Activated T-cell treated with anti-CD3 and anti-CD28 coated beads, Interleukin-2, amount 50 U/mL, for 24 hours (primary cell): ENCODE data around the gene CCDC191.

ENCODE experiments used
- DNase-seq: peaks from one replicate; pipeline ENCODE4 v3.0.0-alpha.2; 2020
- H3K27ac Mint-ChIP-seq: 2 replicates; pipeline ENCODE4 v1.8.0; 2020; ENCODE audit warnings: mild to moderate bottlenecking, mixed read lengths
- H3K27me3 Mint-ChIP-seq: 2 replicates; pipeline ENCODE4 v1.8.0; 2020; ENCODE audit warnings: mixed read lengths
- H3K36me3 Mint-ChIP-seq: 2 replicates; pipeline ENCODE4 v1.8.0; 2020; ENCODE audit warnings: low read depth, mixed read lengths
- H3K4me1 Mint-ChIP-seq: 2 replicates; pipeline ENCODE4 v1.8.0; 2020; ENCODE audit warnings: low read depth, mixed read lengths
- H3K4me3 Mint-ChIP-seq: 2 replicates; pipeline ENCODE4 v1.8.0; 2020; ENCODE audit warnings: mild to moderate bottlenecking, moderate library complexity, mixed read lengths
- H3K9me3 Mint-ChIP-seq: 2 replicates; pipeline ENCODE4 v1.8.0; 2020; ENCODE audit warnings: mixed read lengths

CCDC191 gene

GRCh38 chr3:114078126-114078525 lies 21.8 kb upstream of the CCDC191 start:
- Mint-ChIP-seq H3K27ac (no peak overlapping the region), H3K27me3 (no peaks in the 10 kb centered on the region), H3K4me3 (no peak overlapping the region), H3K9me3 (no peaks in the 10 kb centered on the region), H3K36me3 (peaks cover 99% of the 10 kb centered on the region), H3K4me1 (no peaks in the 10 kb centered on the region)
- DNase-seq: no peak

DNA sequence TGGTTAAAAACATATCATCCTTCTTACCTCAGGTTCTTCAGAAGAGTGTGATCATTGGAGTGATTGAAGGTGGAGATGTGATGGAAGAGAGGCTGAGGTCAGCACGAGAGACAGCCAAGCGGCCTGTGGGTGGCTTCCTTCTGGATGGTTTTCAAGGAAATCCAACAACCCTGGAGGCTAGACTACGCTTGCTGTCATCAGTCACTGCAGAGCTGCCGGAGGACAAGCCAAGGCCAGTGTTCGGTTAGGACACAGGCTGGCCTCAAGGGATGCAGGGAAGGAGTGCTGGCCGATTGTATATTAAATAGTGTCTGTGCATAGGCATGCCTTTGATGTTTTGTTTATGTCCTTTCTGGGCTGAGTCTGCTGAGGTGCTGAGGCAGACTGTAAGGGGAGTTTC lies 20.4 kb upstream of the CCDC191 start:
- Mint-ChIP-seq H3K36me3 (peaks cover 98% of the 10 kb centered on the region), H3K27ac (no peak overlapping the region)
- no peak for DNase-seq

GRCh38 chr3:114071786-114072185 lies 15.5 kb upstream of the CCDC191 start:
- H3K4me3 Mint-ChIP-seq: no peak overlapping the region
- peaks cover 99% of the 10 kb centered on the region for H3K36me3 Mint-ChIP-seq
- H3K9me3 Mint-ChIP-seq: no peaks in the 10 kb centered on the region
- no peaks in the 10 kb centered on the region for H3K4me1 Mint-ChIP-seq
- peak overlapping the region; percentile 2 for H3K27ac Mint-ChIP-seq
- H3K27me3 Mint-ChIP-seq: no peaks in the 10 kb centered on the region
- no peak for DNase-seq

More for the DNA sequence above, 20.4 kb upstream of the CCDC191 start:
- Mint-ChIP-seq H3K27me3 (no peaks in the 10 kb centered on the region), H3K9me3 (no peaks in the 10 kb centered on the region), H3K4me3 (no peak overlapping the region), H3K4me1 (no peaks in the 10 kb centered on the region)

GRCh38 chr3:114068336-114068735 lies 12.0 kb upstream of the CCDC191 start:
- Mint-ChIP-seq H3K27me3 (no peaks in the 10 kb centered on the region), H3K4me1 (peaks cover 10% of the 10 kb centered on the region), H3K27ac (no peak overlapping the region), H3K36me3 (peaks cover 94% of the 10 kb centered on the region), H3K4me3 (no peak overlapping the region), H3K9me3 (no peaks in the 10 kb centered on the region)
- no peak for DNase-seq

DNA sequence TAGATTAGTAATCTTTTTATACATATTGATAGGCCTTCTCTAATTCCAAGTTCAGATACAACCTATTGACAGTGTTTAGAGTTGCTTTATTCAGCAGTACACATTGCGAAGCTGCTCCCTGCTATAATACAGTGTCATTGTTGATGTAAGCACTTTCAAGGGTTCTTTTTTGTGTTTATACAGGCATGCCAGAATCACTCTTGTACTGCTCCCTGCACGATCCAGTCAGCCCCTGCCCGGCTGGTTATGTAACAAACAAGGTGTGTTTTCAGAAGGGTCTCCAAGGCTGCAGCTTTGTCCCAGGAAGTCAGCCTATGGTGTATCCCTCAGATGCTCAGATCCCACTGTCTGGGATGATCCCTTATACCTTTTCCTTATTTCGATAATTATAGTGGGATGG lies 11.5 kb upstream of the CCDC191 start:
- no peak overlapping the region for H3K4me3 Mint-ChIP-seq
- no peak for DNase-seq
- H3K27me3 Mint-ChIP-seq: no peaks in the 10 kb centered on the region
- peaks cover 91% of the 10 kb centered on the region for H3K36me3 Mint-ChIP-seq
- H3K27ac Mint-ChIP-seq: no peak overlapping the region
- no peaks in the 10 kb centered on the region for H3K9me3 Mint-ChIP-seq
- H3K4me1 Mint-ChIP-seq: peaks cover 12% of the 10 kb centered on the region

DNA sequence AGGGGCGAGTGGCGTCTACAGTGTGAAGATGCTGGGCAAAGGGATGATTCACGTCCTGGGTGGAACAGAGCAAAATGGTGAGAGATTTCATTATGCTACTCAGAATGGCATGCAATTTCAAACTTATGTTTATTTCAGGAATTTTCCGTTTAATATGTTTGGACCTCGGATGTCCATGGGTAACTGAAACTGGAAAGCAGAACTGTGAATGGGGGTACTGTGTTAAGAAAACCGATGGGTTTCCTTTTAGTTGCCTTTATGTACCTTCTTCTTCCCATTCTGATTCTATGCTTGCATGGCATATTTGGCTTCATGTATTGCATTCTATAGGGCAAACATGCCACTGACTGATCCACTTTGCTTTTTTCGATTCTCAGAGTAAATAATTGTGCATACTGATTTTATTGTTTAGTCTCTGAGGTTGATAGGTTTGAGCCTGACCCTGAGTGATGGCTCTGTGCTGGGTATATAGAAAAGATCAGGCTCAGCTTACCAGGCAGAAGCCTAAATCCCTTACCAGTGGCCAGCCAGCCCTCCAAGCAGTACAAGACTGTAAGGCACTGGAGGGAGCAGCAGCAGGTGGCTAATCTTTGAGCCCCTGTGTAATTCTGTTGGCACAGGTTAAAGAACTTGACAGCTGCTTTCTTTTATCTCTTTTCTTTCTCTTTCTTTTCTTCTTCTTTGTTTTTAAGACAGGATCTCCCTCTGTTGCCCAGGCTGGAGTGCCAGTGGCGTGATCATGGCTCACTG lies 4.8 kb upstream of the CCDC191 start:
- DNase-seq: no peak
- peaks cover 83% of the 10 kb centered on the region for H3K36me3 Mint-ChIP-seq
- H3K4me3 Mint-ChIP-seq: no peak overlapping the region
- H3K27ac Mint-ChIP-seq: no peak overlapping the region
- no peaks in the 10 kb centered on the region for H3K27me3 Mint-ChIP-seq
- no peaks in the 10 kb centered on the region for H3K9me3 Mint-ChIP-seq
- H3K4me1 Mint-ChIP-seq: peaks cover 60% of the 10 kb centered on the region

DNA sequence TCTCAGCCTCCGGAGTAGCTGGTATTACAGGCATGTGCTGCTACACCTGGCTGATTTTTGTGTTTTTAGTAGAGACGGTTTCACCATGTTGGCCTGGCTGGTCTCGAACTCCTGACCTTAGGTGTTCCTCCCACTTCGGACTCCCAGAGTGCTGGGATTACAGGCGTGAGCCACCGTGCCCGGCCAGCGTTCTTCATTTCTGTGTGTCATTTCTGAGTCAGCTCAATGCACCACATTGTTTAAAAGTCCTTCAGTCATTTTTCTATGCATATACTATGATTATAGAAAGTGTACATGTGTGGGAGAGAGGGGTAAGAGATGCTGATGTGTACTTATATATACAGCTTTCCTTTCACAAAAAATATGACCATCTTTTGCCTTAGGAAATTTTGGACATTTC lies 2.3 kb upstream of the CCDC191 start:
- Mint-ChIP-seq H3K4me1 (peaks cover 60% of the 10 kb centered on the region), H3K27ac (no peak overlapping the region)

GRCh38 chr3:114057011-114057347 lies 653 bp upstream of the CCDC191 start:
- peak overlapping the region; percentile 99 for H3K27ac Mint-ChIP-seq
- H3K27me3 Mint-ChIP-seq: no peaks in the 10 kb centered on the region
- H3K9me3 Mint-ChIP-seq: no peaks in the 10 kb centered on the region
- H3K4me3 Mint-ChIP-seq: peak overlapping the region; percentile 95
- DNase-seq: no peak
- H3K4me1 Mint-ChIP-seq: peaks cover 50% of the 10 kb centered on the region
- H3K36me3 Mint-ChIP-seq: peaks cover 57% of the 10 kb centered on the region

More for the DNA sequence above, 2.3 kb upstream of the CCDC191 start:
- Mint-ChIP-seq H3K27me3 (no peaks in the 10 kb centered on the region), H3K9me3 (no peaks in the 10 kb centered on the region), H3K36me3 (peaks cover 65% of the 10 kb centered on the region), H3K4me3 (peak overlapping the region; percentile 95)
- DNase-seq: no peak

DNA sequence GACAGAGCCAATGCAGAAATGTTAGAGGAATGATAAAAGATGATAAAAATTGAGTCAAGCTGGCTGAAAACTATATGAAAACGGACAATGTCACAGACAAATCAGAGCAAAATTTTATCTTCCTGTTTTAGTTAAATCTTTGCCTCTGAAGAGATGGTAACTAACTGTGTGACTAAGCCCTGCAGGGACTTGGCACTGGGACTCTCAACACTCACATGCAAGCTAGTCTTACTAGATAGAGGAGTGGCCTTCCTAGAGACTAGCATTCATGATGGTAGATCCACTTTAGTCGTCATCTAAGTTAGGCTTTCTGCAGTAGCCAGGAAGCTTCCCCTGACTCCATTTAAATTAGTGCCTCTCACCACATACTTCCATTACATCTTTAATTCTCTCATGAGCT lies 4.1 kb downstream of the CCDC191 start:
- H3K9me3 Mint-ChIP-seq: no peaks in the 10 kb centered on the region
- no peak overlapping the region for H3K4me3 Mint-ChIP-seq
- peaks cover 14% of the 10 kb centered on the region for H3K36me3 Mint-ChIP-seq
- no peak overlapping the region for H3K27ac Mint-ChIP-seq
- H3K4me1 Mint-ChIP-seq: peaks cover 11% of the 10 kb centered on the region
- H3K27me3 Mint-ChIP-seq: no peaks in the 10 kb centered on the region
- no peak for DNase-seq

GRCh38 chr3:114043205-114043604 lies 13.1 kb downstream of the CCDC191 start:
- no peaks in the 10 kb centered on the region for H3K4me1 Mint-ChIP-seq
- H3K27ac Mint-ChIP-seq: no peak overlapping the region
- no peak for DNase-seq
- no peaks in the 10 kb centered on the region for H3K27me3 Mint-ChIP-seq
- H3K9me3 Mint-ChIP-seq: no peaks in the 10 kb centered on the region
- peaks cover 4% of the 10 kb centered on the region for H3K36me3 Mint-ChIP-seq
- H3K4me3 Mint-ChIP-seq: no peak overlapping the region

DNA sequence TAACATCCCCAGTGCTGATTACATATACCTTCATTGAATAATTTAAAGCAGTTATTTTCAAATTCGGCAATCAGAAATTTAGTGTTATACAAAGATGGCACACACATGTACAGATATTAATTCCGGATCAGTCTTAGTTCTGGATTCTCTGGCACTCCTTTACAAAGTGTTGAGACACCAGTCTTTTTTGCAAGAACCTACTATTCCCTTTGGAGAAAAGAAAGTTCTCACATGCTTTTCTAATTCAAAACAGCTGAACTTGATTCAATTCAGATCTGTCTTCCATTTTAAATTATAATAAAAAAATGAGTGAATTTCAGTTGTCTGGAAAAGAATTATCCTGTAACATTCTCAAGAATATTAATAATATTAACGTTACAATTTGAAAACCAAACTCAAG lies 20.4 kb downstream of the CCDC191 start:
- Mint-ChIP-seq H3K36me3 (peaks cover 15% of the 10 kb centered on the region), H3K4me1 (peaks cover 2% of the 10 kb centered on the region), H3K9me3 (no peaks in the 10 kb centered on the region), H3K4me3 (no peak overlapping the region), H3K27ac (no peak overlapping the region), H3K27me3 (no peaks in the 10 kb centered on the region)
- no peak for DNase-seq

DNA sequence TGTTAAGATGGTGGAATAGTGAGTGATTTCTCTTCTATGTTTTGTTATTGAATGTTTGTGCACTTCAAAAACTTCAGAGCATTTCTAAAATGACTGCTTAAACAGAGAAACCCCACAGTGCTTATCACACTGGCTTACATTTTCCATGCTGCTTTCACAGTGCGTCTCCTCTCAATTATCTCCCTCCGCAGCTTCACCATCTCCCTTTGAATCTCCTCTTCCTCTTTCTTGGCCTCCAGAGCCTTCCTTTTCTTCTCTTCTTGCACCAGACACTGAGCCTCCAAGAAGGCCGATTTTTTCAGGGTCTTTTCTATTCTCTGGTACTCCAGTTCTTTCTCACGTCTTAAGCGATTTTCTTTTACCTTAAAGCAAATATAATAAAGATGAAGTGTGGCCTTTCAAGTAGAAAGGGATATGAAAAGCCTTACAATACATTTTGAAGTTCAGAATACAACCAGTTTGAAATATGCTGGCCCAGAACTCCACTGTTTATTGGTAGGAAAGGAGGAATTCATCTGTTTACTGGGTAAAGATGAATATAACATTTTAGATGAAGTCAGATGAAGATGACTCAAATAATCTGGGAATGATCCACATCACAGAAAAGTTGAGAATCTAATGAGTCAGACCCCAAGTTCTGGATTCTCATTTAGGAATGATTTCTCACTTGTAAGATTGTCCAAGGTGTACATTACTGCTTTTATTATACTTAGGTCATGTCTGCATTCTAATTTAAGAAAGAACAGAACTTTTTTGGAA lies 21.4 kb downstream of the CCDC191 start:
- no peak for DNase-seq
- Mint-ChIP-seq H3K4me1 (peaks cover 2% of the 10 kb centered on the region), H3K27me3 (no peaks in the 10 kb centered on the region), H3K4me3 (no peak overlapping the region), H3K9me3 (no peaks in the 10 kb centered on the region), H3K27ac (no peak overlapping the region), H3K36me3 (peaks cover 15% of the 10 kb centered on the region)

DNA sequence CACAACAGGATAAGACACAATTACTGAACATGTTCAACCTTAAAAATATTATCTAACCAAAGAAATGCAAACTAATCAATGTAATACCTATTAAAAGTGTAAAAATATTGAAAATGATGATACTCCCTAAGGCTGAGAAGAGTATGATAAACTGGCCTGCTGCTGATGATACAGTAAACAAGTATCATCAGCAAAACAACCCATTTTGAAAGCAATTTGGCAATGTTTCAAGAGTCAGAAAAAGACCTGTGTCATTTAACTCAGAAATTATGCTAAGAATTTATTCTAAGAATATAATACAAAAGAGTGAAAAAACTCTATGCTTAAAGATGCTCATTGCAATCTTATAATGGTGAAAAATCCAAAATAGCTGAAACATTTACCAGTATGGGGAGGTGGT lies 22.1 kb downstream of the CCDC191 start:
- DNase-seq: no peak
- no peak overlapping the region for H3K4me3 Mint-ChIP-seq
- H3K27ac Mint-ChIP-seq: no peak overlapping the region
- peaks cover 2% of the 10 kb centered on the region for H3K4me1 Mint-ChIP-seq
- H3K27me3 Mint-ChIP-seq: no peaks in the 10 kb centered on the region
- H3K36me3 Mint-ChIP-seq: peaks cover 15% of the 10 kb centered on the region
- H3K9me3 Mint-ChIP-seq: no peaks in the 10 kb centered on the region

GRCh38 chr3:114033721-114034120 lies 22.6 kb downstream of the CCDC191 start:
- peaks cover 2% of the 10 kb centered on the region for H3K4me1 Mint-ChIP-seq
- H3K27me3 Mint-ChIP-seq: no peaks in the 10 kb centered on the region

DNA sequence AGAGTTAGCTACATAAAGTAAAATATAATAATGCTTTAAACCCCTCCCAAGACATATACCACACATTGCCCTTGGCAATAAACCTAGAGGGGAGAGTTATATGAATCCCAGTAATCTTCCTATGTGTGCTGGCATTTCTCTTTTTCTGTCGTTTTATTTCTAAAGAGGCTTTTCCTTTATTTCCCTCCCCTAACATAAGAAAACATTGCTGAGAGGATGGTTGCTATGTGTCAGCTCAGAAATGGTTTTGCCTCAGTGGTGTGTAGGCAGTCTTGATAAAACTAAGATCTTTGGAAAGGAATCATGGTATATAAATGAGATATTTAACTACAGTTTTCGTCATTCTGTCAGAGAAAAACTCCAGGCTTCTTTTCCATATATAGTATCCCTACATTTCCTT lies 30.0 kb downstream of the CCDC191 start:
- Mint-ChIP-seq H3K27me3 (no peaks in the 10 kb centered on the region), H3K36me3 (peaks cover 3% of the 10 kb centered on the region), H3K9me3 (no peaks in the 10 kb centered on the region), H3K4me1 (peaks cover 2% of the 10 kb centered on the region), H3K4me3 (no peak overlapping the region), H3K27ac (no peak overlapping the region)
- DNase-seq: no peak

More at GRCh38 chr3:114033721-114034120, 22.6 kb downstream of the CCDC191 start:
- no peaks in the 10 kb centered on the region for H3K9me3 Mint-ChIP-seq
- no peak overlapping the region for H3K4me3 Mint-ChIP-seq
- H3K27ac Mint-ChIP-seq: peak overlapping the region; percentile 27
- no peak for DNase-seq
- H3K36me3 Mint-ChIP-seq: peaks cover 17% of the 10 kb centered on the region
